Body of pancreas (tissue), 4 donors: Measurements from ENCODE around the gene RAPGEF1.

Experiments used
- CTCF ChIP-seq, 7 experiments: fragments of 450-650 bp in 4 of 7; fragments of 200-600 bp in 3 of 7; sonication (generic) in 3 of 7; IDR thresholded peaks; one replicate each; pipeline ENCODE4 v1.5.1; 2016 to 2019; ENCODE audit warnings: antibody characterized with exemption in 7 of 7
- POLR2A ChIP-seq, 3 donors: fragments of 450-650 bp; IDR thresholded peaks; one replicate each; pipeline ENCODE4 v1.6.1; 2016; ENCODE audit warnings: antibody characterized with exemption in 3 of 3, mild to moderate bottlenecking in 2 of 3

- no peak for TF ChIP-seq CTCF (IDR thresholded peaks at IDR 0.05)
- TF ChIP-seq POLR2A (IDR thresholded peaks at IDR 0.05) = no peak
These were observed 29.5 kb upstream of the RAPGEF1 start for GRCh38 chr9:131769361-131769760.
